ENCODE measurements around the gene SGPL1. TPM values are rescaled to one million over a fixed set of nuclear protein-coding genes. Genes with fewer than 3 reads are reported as not detected.

The SGPL1 gene
- total and polyA plus RNA-seq, 10 of the 15 experiments (the other 5 are each of a cell fraction or from before 2014, with no cell fraction given), result 4.9 to 20.7 (median 10.6) TPM

DNA sequence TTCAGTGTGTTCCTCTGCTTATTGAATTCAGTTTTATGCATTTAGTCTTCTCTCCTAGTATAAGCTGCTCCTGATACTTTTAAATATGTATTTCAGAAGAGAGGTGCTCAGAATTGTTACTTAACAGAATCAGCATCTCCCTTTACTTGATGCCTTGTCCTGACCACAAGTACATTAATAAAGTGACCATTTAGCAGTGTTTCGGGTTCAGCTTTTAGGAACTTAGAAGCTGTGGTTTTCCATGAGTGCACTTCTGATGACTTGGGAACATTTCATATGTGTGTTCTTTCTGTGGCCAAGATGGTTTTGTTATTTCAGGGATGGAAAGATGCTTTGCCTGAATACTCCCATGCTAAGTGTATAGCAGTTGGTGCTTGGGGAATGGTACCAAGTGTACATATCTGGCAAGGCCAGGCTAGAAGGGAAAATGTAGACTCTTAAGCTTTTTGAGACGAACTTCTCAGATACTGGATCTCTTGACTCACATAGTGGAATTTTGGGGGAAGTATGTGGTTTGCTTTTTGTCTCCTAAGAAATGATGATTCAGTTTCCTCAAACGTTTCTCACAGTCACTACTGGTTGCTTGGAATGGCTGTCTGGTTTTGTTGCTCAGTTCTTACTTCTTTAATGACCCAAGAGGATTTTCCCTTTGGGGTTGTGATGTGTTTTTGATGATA, 17.2 kb downstream of the SGPL1 start:
- no TSS peak for BruUV-seq (replicated peaks)
- intact Hi-C loops (cut with micrococcal nuclease; ENCODE audit: unreplicated experiment), result no loop called here
- no peak for FAIRE-seq
- in situ Hi-C loops (cut with MboI), result no loop called here
- no peaks in the 10 kb centered on the region for H4K20me1 ChIP-seq (ENCODE audit: control insufficient read depth, insufficient read depth)
- WGBS (ENCODE audit: insufficient coverage, insufficient replicate concordance, low lambda C conversion rate, missing lambda C conversion rate), result 17% methylated on average over 3 of the region's 3 CpGs
- H3K4me3 ChIP-seq, result no peak overlapping the region
- peak; percentile 28; the same call in 2 of the 3 replicates for ATAC-seq
- no peak overlapping the region for H2AFZ ChIP-seq (ENCODE audit: control insufficient read depth, low read depth, low read length)
- SMC1A ChIA-PET (ENCODE audit: uncharacterized antibody, unreplicated experiment), result interaction anchor here (0.7 to 1.8 kb wide), 3 partner anchors 11 to 804 kb away, joined by 4 to 5 read pairs (median 5); no protein-coding TSS in a partner anchor
- H3K27ac ChIP-seq (ENCODE audit: control insufficient read depth, insufficient read depth), result no peak overlapping the region
- RAD21 ChIA-PET (ENCODE audit: unreplicated experiment), result no interaction called here
- no peaks in the 10 kb centered on the region for H3K27me3 ChIP-seq (replicated peaks in 1 of 2; ENCODE audit: control insufficient read depth in 2 of 2, insufficient read depth in 2 of 2, low read length in 1 of 2)
- H3K4me1 ChIP-seq (ENCODE audit: control insufficient read depth, insufficient read depth, low read length), result no peaks in the 10 kb centered on the region
- H3K4me2 ChIP-seq (ENCODE audit: control insufficient read depth, insufficient read depth), result 0 out of 2 replicates have a peak overlapping the region, but pooled peaks have one; percentile 1
- 0 out of 4 replicates have a peak, but pooled peaks of 1 of the 2 experiments have one; percentile 10 for TF ChIP-seq IKZF2 (IDR thresholded peaks at IDR 0.05)
- no peak for TF ChIP-seq KDM1A (IDR thresholded peaks at IDR 0.05; ENCODE audit: borderline replicate concordance)
- TF ChIP-seq ZBED1 (IDR thresholded peaks at IDR 0.05; ENCODE audit: borderline replicate concordance), result no peak
- TF ChIP-seq CEBPB (IDR thresholded peaks at IDR 0.05; ENCODE audit: borderline replicate concordance in 1 of 2, low read depth in 2 of 2, low read length in 2 of 2), result no peak
- no peak for TF ChIP-seq MYB (IDR thresholded peaks at IDR 0.05; ENCODE audit: borderline replicate concordance, low read depth, low read length)
- TF ChIP-seq, protein P1, sequence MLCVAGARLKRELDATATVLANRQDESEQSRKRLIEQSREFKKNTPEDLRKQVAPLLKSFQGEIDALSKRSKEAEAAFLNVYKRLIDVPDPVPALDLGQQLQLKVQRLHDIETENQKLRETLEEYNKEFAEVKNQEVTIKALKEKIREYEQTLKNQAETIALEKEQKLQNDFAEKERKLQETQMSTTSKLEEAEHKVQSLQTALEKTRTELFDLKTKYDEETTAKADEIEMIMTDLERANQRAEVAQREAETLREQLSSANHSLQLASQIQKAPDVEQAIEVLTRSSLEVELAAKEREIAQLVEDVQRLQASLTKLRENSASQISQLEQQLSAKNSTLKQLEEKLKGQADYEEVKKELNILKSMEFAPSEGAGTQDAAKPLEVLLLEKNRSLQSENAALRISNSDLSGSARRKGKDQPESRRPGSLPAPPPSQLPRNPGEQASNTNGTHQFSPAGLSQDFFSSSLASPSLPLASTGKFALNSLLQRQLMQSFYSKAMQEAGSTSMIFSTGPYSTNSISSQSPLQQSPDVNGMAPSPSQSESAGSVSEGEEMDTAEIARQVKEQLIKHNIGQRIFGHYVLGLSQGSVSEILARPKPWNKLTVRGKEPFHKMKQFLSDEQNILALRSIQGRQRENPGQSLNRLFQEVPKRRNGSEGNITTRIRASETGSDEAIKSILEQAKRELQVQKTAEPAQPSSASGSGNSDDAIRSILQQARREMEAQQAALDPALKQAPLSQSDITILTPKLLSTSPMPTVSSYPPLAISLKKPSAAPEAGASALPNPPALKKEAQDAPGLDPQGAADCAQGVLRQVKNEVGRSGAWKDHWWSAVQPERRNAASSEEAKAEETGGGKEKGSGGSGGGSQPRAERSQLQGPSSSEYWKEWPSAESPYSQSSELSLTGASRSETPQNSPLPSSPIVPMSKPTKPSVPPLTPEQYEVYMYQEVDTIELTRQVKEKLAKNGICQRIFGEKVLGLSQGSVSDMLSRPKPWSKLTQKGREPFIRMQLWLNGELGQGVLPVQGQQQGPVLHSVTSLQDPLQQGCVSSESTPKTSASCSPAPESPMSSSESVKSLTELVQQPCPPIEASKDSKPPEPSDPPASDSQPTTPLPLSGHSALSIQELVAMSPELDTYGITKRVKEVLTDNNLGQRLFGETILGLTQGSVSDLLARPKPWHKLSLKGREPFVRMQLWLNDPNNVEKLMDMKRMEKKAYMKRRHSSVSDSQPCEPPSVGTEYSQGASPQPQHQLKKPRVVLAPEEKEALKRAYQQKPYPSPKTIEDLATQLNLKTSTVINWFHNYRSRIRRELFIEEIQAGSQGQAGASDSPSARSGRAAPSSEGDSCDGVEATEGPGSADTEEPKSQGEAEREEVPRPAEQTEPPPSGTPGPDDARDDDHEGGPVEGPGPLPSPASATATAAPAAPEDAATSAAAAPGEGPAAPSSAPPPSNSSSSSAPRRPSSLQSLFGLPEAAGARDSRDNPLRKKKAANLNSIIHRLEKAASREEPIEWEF (IDR thresholded peaks at IDR 0.05; ENCODE audit: insufficient replicate concordance, low read depth, low read length), result no peak
- TF ChIP-seq JUNB (IDR thresholded peaks at IDR 0.05), result 0 out of 2 replicates have a peak, but pooled peaks have one; percentile 18
- TF ChIP-seq RUNX3 (IDR thresholded peaks at IDR 0.05; ENCODE audit: low read length), result peak; percentile 71
- no peak for DNase-seq (ENCODE audit: low read depth, low spot score)
- no peaks in the 10 kb centered on the region for H3K79me2 ChIP-seq (ENCODE audit: control insufficient read depth, insufficient read depth, low read length)
- H3K9ac ChIP-seq (ENCODE audit: control insufficient read depth, insufficient read depth, low read length), result no peak overlapping the region
- CTCF ChIA-PET, result interaction anchor here (1.5 kb wide), 1 partner anchor 14 kb away, joined by 3 read pairs; no protein-coding TSS in a partner anchor
- POLR2A ChIA-PET, result interaction anchor here (0.6 to 0.9 kb wide), 3 partner anchors 16 to 30 kb away, joined by 3 to 4 read pairs (median 3); no protein-coding TSS in a partner anchor
- no peaks in the 10 kb centered on the region for H3K36me3 ChIP-seq (ENCODE audit: control insufficient read depth in 2 of 2, insufficient read depth in 2 of 2, low read length in 1 of 2)
- peaks cover 3% of the 10 kb centered on the region; the same call in 1 of the 3 replicates for H3K9me3 ChIP-seq (replicated peaks; ENCODE audit: control insufficient read depth, insufficient read depth, low read length)

All from GM12878 (cell line).